SU-DHL-6 (cell line): ENCODE data around the gene BCAS4.

Experiments used
- H2AFZ ChIP-seq: fragments of 200-600 bp; sonication (generic); 2 replicates; pipeline ENCODE4 v1.6.1; 2014; ENCODE audit warnings: low read depth, mild to moderate bottlenecking, moderate library complexity, mixed read lengths, antibody characterized with exemption, low read length; ENCODE audit not compliant: severe bottlenecking
- H3F3A ChIP-seq: fragments of 200-600 bp; shearing (Covaris generic); 2 replicates; pipeline ENCODE4 v1.6.0; 2016; ENCODE audit warnings: antibody characterized with exemption, mild to moderate bottlenecking; ENCODE audit not compliant: insufficient read depth
- H3K27ac ChIP-seq: fragments of 200-600 bp; sonication (generic); 2 replicates; pipeline ENCODE4 v1.5.1; 2016; ENCODE audit warnings: low read depth, mild to moderate bottlenecking, low read length, moderate library complexity, mixed read lengths
- H3K27me3 ChIP-seq: fragments of 200-600 bp; sonication (generic), shearing (Covaris generic); 2 replicates; pipeline ENCODE4 v1.6.0; 2014; ENCODE audit warnings: mild to moderate bottlenecking, low read length
- H3K36me3 ChIP-seq: fragments of 200-600 bp; sonication (generic); 2 replicates; pipeline ENCODE4 v1.6.1; 2014; ENCODE audit warnings: mild to moderate bottlenecking, low read length, mixed read lengths
- H3K4me2 ChIP-seq: fragments of 300-600, 200-600 bp; shearing (Covaris generic), sonication (generic); 2 replicates; pipeline ENCODE4 v1.6.0; 2014; ENCODE audit warnings: low read length, low read depth, mild to moderate bottlenecking; ENCODE audit not compliant: poor library complexity, severe bottlenecking
- H3K4me3 ChIP-seq: fragments of 200-600 bp; sonication (generic); 2 replicates; pipeline ENCODE4 v1.5.1; 2014; ENCODE audit warnings: antibody characterized with exemption, low read length, mild to moderate bottlenecking, mixed read lengths; ENCODE audit not compliant: insufficient read depth, poor library complexity, severe bottlenecking
- H3K79me2 ChIP-seq: fragments of 200-600 bp; sonication (generic); 2 replicates; pipeline ENCODE4 v1.6.1; 2014; ENCODE audit warnings: mild to moderate bottlenecking, low read length, moderate library complexity; ENCODE audit not compliant: insufficient read depth
- H3K9ac ChIP-seq: fragments of 200-600 bp; sonication (generic); 2 replicates; pipeline ENCODE4 v1.7.0; 2014; ENCODE audit warnings: mild to moderate bottlenecking, low read length
- H3K9me2 ChIP-seq: fragments of 200-600 bp; sonication (generic); replicated peaks from 2 replicates; pipeline ENCODE4 v1.6.1; 2014; ENCODE audit warnings: low read length; ENCODE audit not compliant: insufficient read depth
- H3K9me3 ChIP-seq: fragments of 200-600 bp; sonication (generic); 2 replicates; pipeline ENCODE4 v1.6.1; 2014; ENCODE audit warnings: low read length, mixed read lengths; ENCODE audit not compliant: insufficient read depth
- H4K20me1 ChIP-seq: fragments of 200-600 bp; sonication (generic); 2 replicates; pipeline ENCODE4 v1.6.1; 2014; ENCODE audit warnings: low read depth, mild to moderate bottlenecking, antibody characterized with exemption, low read length, moderate library complexity, mixed read lengths
- CTCF ChIP-seq: fragments of 200-600 bp; sonication (generic); IDR thresholded peaks from one replicate; pipeline ENCODE4 v1.5.1; 2017; ENCODE audit warnings: antibody characterized with exemption, mild to moderate bottlenecking, low read length, moderate library complexity; ENCODE audit not compliant: insufficient read depth, poor library complexity, severe bottlenecking
- EZH2phosphoT487 ChIP-seq: fragments of 200-600 bp; sonication (generic), shearing (Covaris generic); conservative IDR thresholded peaks from 2 replicates; pipeline ENCODE4 v1.6.1; 2018; ENCODE audit warnings: mild to moderate bottlenecking, antibody characterized with exemption, low read length, moderate library complexity, mixed read lengths

The BCAS4 gene

GRCh38 chr20:50862546-50862945 is 67.7 kb downstream of the BCAS4 start:
- Histone ChIP-seq H3F3A (no peaks in the 10 kb centered on the region), H3K9ac (no peak overlapping the region), H3K36me3 (no peaks in the 10 kb centered on the region; the same call in 1 of the 2 replicates), H3K27me3 (no peaks in the 10 kb centered on the region), H3K9me3 (no peaks in the 10 kb centered on the region), H3K79me2 (peaks cover 31% of the 10 kb centered on the region), H3K4me3 (no peak overlapping the region), H4K20me1 (no peaks in the 10 kb centered on the region), H2AFZ (no peak overlapping the region), H3K9me2 (no peaks in the 10 kb centered on the region), H3K27ac (no peak overlapping the region), H3K4me2 (no peak overlapping the region)
- TF ChIP-seq EZH2phosphoT487: no peak
- no peak for TF ChIP-seq CTCF

GRCh38 chr20:50865114-50865513 is 70.3 kb downstream of the BCAS4 start:
- no peaks in the 10 kb centered on the region for H4K20me1 ChIP-seq
- H3K36me3 ChIP-seq: no peaks in the 10 kb centered on the region; the same call in 1 of the 2 replicates
- no peak overlapping the region for H3K4me3 ChIP-seq
- no peaks in the 10 kb centered on the region for H3K9me2 ChIP-seq
- H3K9me3 ChIP-seq: no peaks in the 10 kb centered on the region
- H3K27me3 ChIP-seq: no peaks in the 10 kb centered on the region
- no peak overlapping the region for H3K4me2 ChIP-seq
- H3K79me2 ChIP-seq: peaks cover 30% of the 10 kb centered on the region
- H3K9ac ChIP-seq: no peak overlapping the region
- H3F3A ChIP-seq: no peaks in the 10 kb centered on the region
- no peak for TF ChIP-seq CTCF
- no peak for TF ChIP-seq EZH2phosphoT487
- no peak overlapping the region for H2AFZ ChIP-seq
- no peak overlapping the region for H3K27ac ChIP-seq

- H4K20me1 ChIP-seq: no peaks in the 10 kb centered on the region
- no peak for TF ChIP-seq EZH2phosphoT487
- no peak overlapping the region for H3K27ac ChIP-seq
- no peaks in the 10 kb centered on the region for H3K9me3 ChIP-seq
- no peaks in the 10 kb centered on the region for H3F3A ChIP-seq
- H3K27me3 ChIP-seq: no peaks in the 10 kb centered on the region
- H3K9ac ChIP-seq: no peak overlapping the region
- H3K4me2 ChIP-seq: no peak overlapping the region
- H2AFZ ChIP-seq: no peak overlapping the region
- H3K79me2 ChIP-seq: peaks cover 30% of the 10 kb centered on the region
- no peaks in the 10 kb centered on the region for H3K9me2 ChIP-seq
- H3K36me3 ChIP-seq: no peaks in the 10 kb centered on the region; the same call in 1 of the 2 replicates
- H3K4me3 ChIP-seq: no peak overlapping the region
Measured at GRCh38 chr20:50865591-50865990, 70.7 kb downstream of the BCAS4 start.

DNA sequence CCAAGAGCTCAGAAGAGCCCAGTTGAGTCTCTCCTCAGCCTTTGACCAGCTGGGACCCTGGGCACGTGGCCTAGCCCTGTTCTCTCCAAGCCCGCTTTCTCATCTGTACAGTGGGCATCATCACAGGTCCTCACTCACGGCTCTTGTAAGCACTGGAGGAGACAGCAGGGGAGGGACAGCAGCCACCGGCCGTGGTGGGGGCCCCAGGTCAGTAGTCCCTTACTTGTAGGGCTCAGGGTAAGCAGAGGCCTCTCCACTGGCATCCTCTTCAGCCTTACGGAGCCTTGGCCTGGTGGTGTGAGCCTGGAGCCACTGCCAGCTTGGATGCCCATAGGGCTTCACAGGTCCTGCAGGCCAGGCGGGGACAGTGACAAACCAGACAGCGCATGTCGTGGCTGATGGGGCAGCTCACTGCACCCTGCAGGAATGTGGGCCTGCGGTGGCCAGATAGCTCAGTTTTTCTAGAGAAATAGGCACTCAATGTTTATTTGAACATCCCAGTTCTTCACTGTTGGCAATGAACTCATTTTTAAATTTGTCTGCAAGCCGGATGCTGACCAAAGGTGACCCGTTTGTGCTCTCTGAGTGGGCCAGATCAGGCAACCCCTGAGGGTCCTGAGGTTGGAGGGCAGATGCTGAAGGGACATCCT is 71.3 kb downstream of the BCAS4 start:
- Histone ChIP-seq H3K27ac (no peak overlapping the region), H3K9me3 (no peaks in the 10 kb centered on the region), H4K20me1 (no peaks in the 10 kb centered on the region)

More for the DNA sequence above, 71.3 kb downstream of the BCAS4 start:
- H3K4me3 ChIP-seq: no peak overlapping the region
- H3K4me2 ChIP-seq: no peak overlapping the region
- peaks cover 30% of the 10 kb centered on the region for H3K79me2 ChIP-seq
- no peaks in the 10 kb centered on the region for H3K9me2 ChIP-seq
- H3F3A ChIP-seq: no peaks in the 10 kb centered on the region
- no peak for TF ChIP-seq EZH2phosphoT487
- no peak for TF ChIP-seq CTCF
- H3K9ac ChIP-seq: no peak overlapping the region
- no peaks in the 10 kb centered on the region; the same call in 1 of the 2 replicates for H3K36me3 ChIP-seq
- no peak overlapping the region for H2AFZ ChIP-seq
- no peaks in the 10 kb centered on the region for H3K27me3 ChIP-seq
